Esophagus muscularis mucosa (tissue), 4 donors: ENCODE measurements around the gene NOL6. TPM values are rescaled to one million over a fixed set of nuclear protein-coding genes. Genes with fewer than 3 reads are reported as not detected.

ENCODE experiments used
- DNase-seq: peaks from one replicate; pipeline ENCODE4 v3.0.0-alpha.2; 2017; ENCODE audit errors: extremely low spot score
- H3K27ac ChIP-seq, 4 donors: fragments of 200-600 bp; sonication (generic); replicated peaks in 1 of 4; 1 replicate in 3 of 4; 2 replicates in 1 of 4; pipeline ENCODE4 v1.5.1; 2016 to 2019; ENCODE audit warnings: mild to moderate bottlenecking in 1 of 4
- H3K27me3 ChIP-seq, 4 donors: fragments of 200-600 bp; sonication (generic); one replicate each; pipeline versions ENCODE4 v1.5.1 to v1.6.0; 2016 to 2019
- H3K36me3 ChIP-seq, 4 donors: fragments of 200-600 bp; sonication (generic); one replicate each; pipeline ENCODE4 v1.5.1; 2016 to 2019
- H3K4me1 ChIP-seq, 4 donors: fragments of 200-600 bp; sonication (generic); one replicate each; pipeline ENCODE4 v1.5.1; 2016 to 2019
- H3K4me3 ChIP-seq, 4 donors: fragments of 200-600 bp; sonication (generic); 1 replicate in 2 of 4; 2 replicates in 2 of 4; pipeline ENCODE4 v1.5.1; 2016 to 2019; ENCODE audit warnings: mild to moderate bottlenecking in 4 of 4, moderate library complexity in 1 of 4
- H3K9me3 ChIP-seq, 4 donors: fragments of 200-600 bp; sonication (generic); 1 replicate in 3 of 4; 2 replicates in 1 of 4; pipeline ENCODE4 v1.5.1; 2016 to 2019
- CTCF ChIP-seq, 3 experiments: fragments of 200-600 bp in 2 of 3; fragments of 450-650 bp in 1 of 3; sonication (generic) in 2 of 3; IDR thresholded peaks; one replicate each; pipeline ENCODE4 v1.5.1; 2017 to 2019; ENCODE audit warnings: antibody characterized with exemption in 3 of 3, mild to moderate bottlenecking in 2 of 3, moderate library complexity in 1 of 3
- EP300 ChIP-seq: sonication (generic); formaldehyde crosslinking; IDR thresholded peaks from one replicate; pipeline ENCODE4 v1.6.1; 2017; ENCODE audit warnings: antibody characterized with exemption
- POLR2A ChIP-seq: fragments of 450-650 bp; IDR thresholded peaks from one replicate; pipeline ENCODE4 v1.6.1; 2017; ENCODE audit warnings: antibody characterized with exemption, moderate library complexity, mild to moderate bottlenecking, low read depth
- POLR2AphosphoS5 ChIP-seq, 2 donors: sonication (generic); formaldehyde crosslinking; IDR thresholded peaks; one replicate each; pipeline ENCODE4 v1.6.1; 2017; ENCODE audit warnings: antibody characterized with exemption in 2 of 2
- WGBS: methylation state at CpG from one replicate; pipeline ENCODE4 v1.1.5; 2018; 5-methylcytosine and 5-hydroxymethylcytosine counted together
- intact Hi-C: fragments of 100-400 bp; cut with DNase I; formaldehyde crosslinking; loops from one replicate; pipeline ENCODE4 v1.15.1; 2023
- total RNA-seq, 4 donors: library from RNA; depleted of rRNA; stranded (reverse); fragments of >200 nt; gene quantifications; one replicate each; pipeline versions ENCODE4 v1.1.0 to v1.2.1, GENCODE V29; 2016

The NOL6 gene
- total RNA-seq, 4 donors from 2014 or later: 12.7 to 21.0 (median 16.5) TPM

- H3K4me3 ChIP-seq: no peak overlapping the region
- H3K36me3 ChIP-seq: no peaks in the 10 kb centered on the region
- peaks cover 0 to 3% (median 0%) of the 10 kb centered on the region in 4 donors for H3K4me1 ChIP-seq
- WGBS: 90% methylated on average over 10 of the region's 11 CpGs
- DNase-seq: no peak
- TF ChIP-seq EP300: no peak
- no peak for TF ChIP-seq POLR2AphosphoS5 (IDR thresholded peaks at IDR 0.05)
- no peak for TF ChIP-seq POLR2A
- TF ChIP-seq CTCF (IDR thresholded peaks at IDR 0.05): no peak
- intact Hi-C loops: no loop called here
- H3K9me3 ChIP-seq: no peaks in the 10 kb centered on the region
- no peaks in the 10 kb centered on the region for H3K27me3 ChIP-seq
- no peak overlapping the region for H3K27ac ChIP-seq
Observed at GRCh38 chr9:33453999-33454660, 19.6 kb downstream of the NOL6 start.

GRCh38 chr9:33453286-33453860 is 20.4 kb downstream of the NOL6 start:
- WGBS: 88% methylated on average over 2 of the region's 3 CpGs
- Histone ChIP-seq H3K9me3 (no peaks in the 10 kb centered on the region), H3K27ac (no peak overlapping the region), H3K36me3 (no peaks in the 10 kb centered on the region), H3K4me3 (no peak overlapping the region), H3K27me3 (no peaks in the 10 kb centered on the region), H3K4me1 (peaks cover 0 to 3% (median 0%) of the 10 kb centered on the region in 4 donors)
- no peak for TF ChIP-seq POLR2AphosphoS5 (IDR thresholded peaks at IDR 0.05)
- TF ChIP-seq CTCF (IDR thresholded peaks at IDR 0.05): no peak
- no peak for TF ChIP-seq EP300
- no peak for TF ChIP-seq POLR2A
- DNase-seq: no peak
- intact Hi-C loops: no loop called here

- peaks cover 2 to 6% (median 3%) of the 10 kb centered on the region in 4 donors for H3K4me1 ChIP-seq
- no peaks in the 10 kb centered on the region for H3K36me3 ChIP-seq
- TF ChIP-seq POLR2AphosphoS5 (IDR thresholded peaks at IDR 0.05) (no peak), EP300 (no peak), POLR2A (no peak), CTCF (IDR thresholded peaks at IDR 0.05) (peak in 2 of 3 experiments; percentile 20 to 45)
- intact Hi-C loops: no loop called here
- H3K27me3 ChIP-seq: peaks cover 0 to 4% (median 0%) of the 10 kb centered on the region in 4 donors
- WGBS: 33% methylated on average over 4 of the region's 7 CpGs
- H3K4me3 ChIP-seq: no peak overlapping the region
- H3K9me3 ChIP-seq: no peaks in the 10 kb centered on the region
- no peak overlapping the region for H3K27ac ChIP-seq
- DNase-seq: no peak
Observed at GRCh38 chr9:33452828-33453271, 20.9 kb downstream of the NOL6 start.

- Histone ChIP-seq H3K4me1 (peaks cover 19 to 24% (median 22%) of the 10 kb centered on the region in 4 donors), H3K9me3 (no peaks in the 10 kb centered on the region), H3K27ac (no peak overlapping the region), H3K27me3 (peaks cover 0 to 8% (median 0%) of the 10 kb centered on the region in 4 donors), H3K4me3 (no peak overlapping the region), H3K36me3 (no peaks in the 10 kb centered on the region)
- intact Hi-C loops: no loop called here
- DNase-seq: no peak
- 94% methylated on average over 4 of the region's 4 CpGs for WGBS
- TF ChIP-seq CTCF (IDR thresholded peaks at IDR 0.05) (no peak), POLR2A (no peak)
Observed at GRCh38 chr9:33450621-33451146, 23.0 kb downstream of the NOL6 start.
